Measurements from ENCODE around the gene CAMTA1.

CAMTA1 gene

GRCh38 chr1:7383671-7384520 is 598.6 kb downstream of the CAMTA1 start:
- no peak for DNase-seq

- DNase-seq = no peak
Observed at GRCh38 chr1:7384679-7385078, 599.4 kb downstream of the CAMTA1 start.

- DNase-seq = no peak
Observed at GRCh38 chr1:7385471-7386225, 600.4 kb downstream of the CAMTA1 start.

GRCh38 chr1:7386226-7387052 is 601.2 kb downstream of the CAMTA1 start:
- no peak for DNase-seq

GRCh38 chr1:7387053-7387927 is 602.0 kb downstream of the CAMTA1 start:
- DNase-seq = peak; percentile 32

- DNase-seq = no peak
Observed at GRCh38 chr1:7388141-7388487, 602.9 kb downstream of the CAMTA1 start.

GRCh38 chr1:7388488-7389185 is 603.4 kb downstream of the CAMTA1 start:
- no peak for DNase-seq

GRCh38 chr1:7389201-7389905 is 604.1 kb downstream of the CAMTA1 start:
- no peak for DNase-seq

GRCh38 chr1:7389906-7390603 is 604.8 kb downstream of the CAMTA1 start:
- no peak for DNase-seq

- no peak for DNase-seq
Observed at GRCh38 chr1:7390604-7391000, 605.3 kb downstream of the CAMTA1 start.

GRCh38 chr1:7393136-7393535 is 607.9 kb downstream of the CAMTA1 start:
- no peak for DNase-seq

- DNase-seq = no peak
Observed at GRCh38 chr1:7395251-7395650, 610.0 kb downstream of the CAMTA1 start.

GRCh38 chr1:7398982-7399381 is 613.7 kb downstream of the CAMTA1 start:
- no peak for DNase-seq

- DNase-seq = no peak
Observed at GRCh38 chr1:7399514-7400125, 614.4 kb downstream of the CAMTA1 start.

GRCh38 chr1:7400566-7400965 is 615.3 kb downstream of the CAMTA1 start:
- DNase-seq = no peak

GRCh38 chr1:7401814-7402547 is 616.7 kb downstream of the CAMTA1 start:
- no peak for DNase-seq

- DNase-seq = no peak
Observed at GRCh38 chr1:7402548-7402850, 617.2 kb downstream of the CAMTA1 start.

- DNase-seq = no peak
Observed at GRCh38 chr1:7403265-7404045, 618.2 kb downstream of the CAMTA1 start.

Data from NCI-H526 treated with DMSO at 0.1 percent for 48 hours (cell line).